HG03442 (cell line): ENCODE data around the gene DUSP16.
A peak's percentile ranks its signal among the peaks of the same experiment; 100 is the strongest.
"Not testable (repeated sequence)": the region's sequence is repeated elsewhere in the genome, so short reads cannot be mapped to it uniquely, and the experiment has no call there.

Experiments used
- ATAC-seq: cut with Tn5 transposase; IDR thresholded peaks from one replicate; pipeline ENCODE4 v1.9.1; 2021; ENCODE audit warnings: mild to moderate bottlenecking, moderate library complexity; ENCODE audit not compliant: unreplicated experiment

The DUSP16 gene

DNA sequence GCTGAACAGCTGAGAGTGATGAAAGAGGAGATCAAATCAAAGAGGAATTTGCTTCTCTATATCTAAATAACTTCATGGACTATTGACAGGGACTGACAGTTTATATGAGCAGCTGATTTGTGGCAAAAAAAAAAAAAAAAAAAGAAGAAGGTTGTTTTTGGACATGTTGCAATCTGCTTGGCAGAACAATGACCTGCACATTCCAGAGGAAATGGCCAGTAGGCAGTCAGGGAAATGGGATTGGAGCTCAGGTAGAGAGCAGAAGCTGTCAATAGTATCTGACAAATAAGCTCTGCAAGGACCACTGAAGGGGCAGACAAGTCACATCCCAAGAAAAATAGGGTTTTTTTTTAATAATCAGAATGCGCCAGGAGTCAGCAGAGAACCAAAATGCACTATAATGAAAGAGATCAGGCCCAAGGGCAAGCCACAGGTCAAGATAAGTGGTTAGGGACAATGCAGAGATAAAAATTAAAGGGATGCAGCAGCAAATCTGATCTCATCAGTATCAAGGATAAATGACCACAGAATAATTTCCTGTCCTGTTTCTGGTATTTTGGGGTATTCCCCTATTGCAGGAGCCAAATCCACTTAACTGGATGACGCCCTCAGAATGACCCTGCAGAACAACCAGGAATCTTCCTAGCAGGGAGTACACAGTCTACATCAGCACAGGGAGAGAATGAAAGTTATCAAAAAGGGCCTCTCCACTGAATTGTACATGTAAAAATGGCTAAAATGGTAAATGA lies 22.6 kb upstream of the DUSP16 start:
- no peak for ATAC-seq

DNA sequence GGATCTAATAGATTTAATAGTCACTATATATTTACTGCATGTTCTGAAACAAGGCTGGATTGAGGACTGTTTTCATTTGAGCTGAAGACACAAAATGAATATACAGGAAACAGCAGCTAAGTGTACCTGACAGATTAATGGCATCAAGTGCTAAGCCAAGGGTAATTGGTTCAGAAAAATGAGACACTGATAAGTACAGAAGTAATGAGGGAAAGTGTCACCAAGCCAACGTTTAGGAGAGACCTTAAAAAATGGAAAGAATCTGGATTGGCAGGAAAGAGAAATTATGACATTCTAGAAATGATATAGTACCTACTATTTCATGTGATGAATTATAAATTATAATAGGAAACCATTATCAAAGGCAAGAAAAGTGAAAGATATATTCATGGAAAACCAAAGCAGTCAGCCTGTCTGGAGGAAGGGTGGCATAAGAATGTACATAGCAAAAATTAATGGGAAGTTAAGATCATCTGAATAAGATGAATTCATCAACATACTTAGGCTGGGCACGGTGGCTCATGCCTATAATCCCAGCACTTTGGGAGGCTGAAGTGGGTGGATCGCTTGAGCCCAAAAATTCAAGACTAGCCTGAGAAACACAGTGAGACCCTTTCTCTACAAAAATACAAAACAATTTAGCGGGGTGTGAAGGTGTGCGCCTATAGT lies 21.0 kb upstream of the DUSP16 start:
- ATAC-seq: no peak

DNA sequence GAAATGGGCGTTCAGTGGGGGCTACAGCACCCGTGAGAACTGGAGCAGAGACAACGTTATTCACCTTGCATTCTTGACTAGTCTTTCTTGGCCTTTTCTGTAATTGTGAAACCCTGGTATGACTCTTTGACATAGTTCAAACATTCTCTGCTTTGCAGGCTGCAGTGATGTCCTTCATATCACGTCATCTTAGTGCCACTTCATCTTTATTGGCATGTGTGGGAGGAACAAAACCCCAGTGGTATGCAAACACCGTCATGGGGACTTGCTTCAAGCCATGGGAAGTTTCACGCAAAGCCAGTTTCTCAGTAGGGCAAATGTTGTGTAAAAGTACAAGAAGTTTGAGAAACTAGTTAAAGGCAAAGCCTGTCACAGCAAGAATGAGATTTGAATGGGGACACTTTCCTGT lies 20.2 kb upstream of the DUSP16 start:
- ATAC-seq: peak; percentile 90

DNA sequence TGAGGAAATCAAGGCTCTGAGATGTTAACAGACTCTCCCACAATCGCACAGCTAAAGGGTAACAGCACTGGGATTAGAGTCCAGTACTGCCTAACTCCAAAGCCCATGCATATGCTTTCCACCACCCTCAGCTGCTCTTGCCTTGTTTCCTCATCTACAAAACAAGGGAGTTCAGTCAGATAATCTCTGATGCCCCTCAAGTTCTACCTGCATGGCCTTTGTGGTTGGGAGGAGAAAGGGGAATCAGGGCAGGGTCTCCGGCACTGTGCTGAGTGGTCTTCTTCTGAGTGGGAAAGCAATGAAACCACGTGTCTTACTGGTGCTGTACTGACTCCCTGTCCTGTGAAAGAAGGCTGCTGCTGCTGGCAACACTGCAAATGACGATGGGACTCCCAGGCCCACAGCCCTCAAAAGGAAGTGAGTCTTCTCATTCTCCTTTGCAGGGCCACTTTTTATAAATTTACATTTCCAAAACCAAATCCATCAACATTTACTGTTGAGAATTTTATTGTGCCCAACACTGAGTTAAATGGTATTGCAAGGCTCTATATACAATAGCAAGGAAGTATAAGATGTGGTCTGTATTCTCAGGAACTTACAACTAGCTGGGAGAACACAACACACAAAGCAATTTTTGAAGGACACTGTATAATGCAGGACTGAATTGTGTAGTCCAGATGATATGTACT lies 19.7 kb upstream of the DUSP16 start:
- ATAC-seq: peak; percentile 22

DNA sequence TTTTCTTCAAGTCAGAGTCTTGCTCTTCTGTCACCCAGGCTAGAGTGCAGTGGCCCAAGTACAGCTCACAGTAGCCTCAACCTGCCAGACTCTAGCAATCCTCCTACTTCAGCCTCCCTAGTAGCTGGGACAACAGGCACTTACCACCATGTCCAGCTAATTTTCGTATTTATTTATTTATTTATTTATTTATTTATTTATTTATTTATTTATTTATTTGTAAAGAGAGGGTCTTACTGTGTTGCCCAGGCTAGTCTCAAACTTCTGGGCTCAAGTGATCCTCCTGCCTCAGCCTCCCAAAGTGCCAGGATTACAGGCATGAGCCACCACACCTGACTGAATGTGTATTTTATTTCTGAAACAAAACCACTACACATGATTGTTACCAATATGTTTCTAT lies 18.1 kb upstream of the DUSP16 start:
- not testable (repeated sequence) for ATAC-seq

DNA sequence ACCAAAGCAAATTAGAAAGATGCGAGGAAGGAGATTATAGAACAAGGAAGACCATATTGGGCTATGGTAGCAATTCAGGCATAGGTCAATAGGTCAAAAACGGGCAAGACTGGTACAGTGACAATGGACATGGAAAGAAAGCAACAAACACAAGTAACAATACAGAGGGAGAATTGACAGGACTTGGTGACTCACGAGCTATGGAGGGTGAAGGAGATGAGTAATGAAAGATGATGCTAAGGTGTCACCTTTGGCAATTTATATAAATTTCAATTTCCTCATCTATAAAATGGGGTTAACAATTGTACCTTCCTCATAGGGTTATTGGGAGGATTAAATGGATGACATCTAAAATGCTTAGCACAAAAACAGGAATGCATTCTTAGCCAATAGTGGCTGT lies 15.1 kb upstream of the DUSP16 start:
- ATAC-seq: no peak

DNA sequence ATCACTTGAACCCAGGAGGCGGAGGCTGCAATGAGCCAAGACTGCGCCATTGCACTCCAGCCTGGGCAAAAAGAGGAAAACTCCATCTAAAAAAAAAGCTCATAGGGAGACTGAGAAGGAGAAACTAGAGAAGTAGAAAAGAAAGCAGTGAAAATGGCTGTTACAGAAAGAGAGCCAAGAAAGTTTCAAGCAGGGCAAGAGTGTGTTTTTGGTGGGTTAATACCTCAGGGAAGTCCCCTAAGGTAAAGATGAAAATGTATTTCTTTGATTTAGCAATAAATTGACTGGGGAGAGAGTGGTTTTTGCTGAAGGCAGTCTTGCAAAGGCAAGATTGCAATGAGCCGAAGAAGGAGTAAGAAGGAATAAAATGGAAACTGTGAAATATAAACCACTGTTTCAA lies 10.0 kb upstream of the DUSP16 start:
- no peak for ATAC-seq

DNA sequence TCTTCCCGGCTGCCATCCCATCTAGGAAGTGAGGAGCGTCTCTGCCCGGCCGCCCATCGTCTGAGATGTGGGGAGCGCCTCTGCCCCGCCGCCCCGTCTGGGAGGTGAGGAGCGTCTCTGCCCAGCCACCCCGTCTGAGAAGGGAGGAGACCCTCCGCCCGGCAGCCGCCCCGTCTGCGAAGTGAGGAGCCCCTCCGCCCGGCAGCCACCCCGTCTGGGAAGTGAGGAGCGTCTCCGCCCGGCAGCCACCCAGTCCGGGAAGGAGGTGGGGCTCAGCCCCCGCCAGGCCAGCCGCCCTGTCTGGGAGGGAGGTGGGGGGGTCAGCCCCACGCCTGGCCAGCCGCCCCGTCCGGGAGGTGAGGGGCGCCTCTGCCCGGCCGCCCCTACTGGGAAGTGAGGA lies 3.3 kb upstream of the DUSP16 start:
- not testable (repeated sequence) for ATAC-seq

DNA sequence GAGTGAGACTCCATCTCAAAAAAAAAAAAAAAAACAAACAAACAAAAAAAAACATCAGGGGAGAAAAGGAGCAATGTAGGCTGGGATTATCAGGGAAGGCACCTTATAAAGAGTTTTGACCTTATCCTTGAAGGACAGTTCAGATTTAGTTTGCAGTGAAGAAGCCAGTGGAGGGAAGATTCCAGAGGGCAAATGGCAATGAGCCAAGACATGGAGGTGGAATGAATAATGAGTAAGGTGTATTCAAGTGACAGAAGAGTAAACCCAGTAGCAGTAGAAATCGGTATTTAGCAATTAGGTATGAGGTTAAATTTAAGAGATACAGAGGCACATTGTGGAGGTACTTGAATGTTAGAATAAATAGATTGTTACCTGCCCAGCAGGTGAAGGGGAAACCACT lies 2.2 kb upstream of the DUSP16 start:
- ATAC-seq: no peak

DNA sequence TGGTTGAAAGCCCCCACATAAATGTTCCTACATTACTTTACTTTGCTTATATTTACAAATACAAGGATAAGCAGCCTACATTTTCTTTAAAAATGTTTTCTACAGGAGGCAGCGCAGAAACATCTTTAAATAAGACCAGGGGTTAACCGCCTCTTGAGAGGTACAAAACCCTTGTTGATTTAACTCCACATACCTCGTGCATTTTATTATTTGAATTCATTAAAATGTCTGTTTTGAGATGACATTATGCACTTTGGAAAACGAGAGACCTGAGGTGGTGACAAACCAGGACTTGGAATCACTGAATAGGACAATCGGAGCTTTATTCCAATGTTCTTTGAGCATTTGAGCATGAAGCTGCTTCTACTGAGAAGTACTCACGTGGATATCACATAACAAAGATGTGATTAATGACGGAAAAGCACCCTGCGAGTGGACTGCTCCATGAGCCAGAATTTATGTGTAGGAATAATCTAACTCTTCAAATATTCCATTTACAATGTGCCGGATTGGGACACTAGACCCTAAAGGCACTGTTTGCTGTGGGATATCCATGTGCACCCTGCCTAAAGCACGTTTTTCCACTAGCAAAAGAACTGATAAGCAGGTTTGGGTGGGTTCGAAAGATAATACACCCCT lies 746 bp upstream of the DUSP16 start:
- ATAC-seq: no peak

DNA sequence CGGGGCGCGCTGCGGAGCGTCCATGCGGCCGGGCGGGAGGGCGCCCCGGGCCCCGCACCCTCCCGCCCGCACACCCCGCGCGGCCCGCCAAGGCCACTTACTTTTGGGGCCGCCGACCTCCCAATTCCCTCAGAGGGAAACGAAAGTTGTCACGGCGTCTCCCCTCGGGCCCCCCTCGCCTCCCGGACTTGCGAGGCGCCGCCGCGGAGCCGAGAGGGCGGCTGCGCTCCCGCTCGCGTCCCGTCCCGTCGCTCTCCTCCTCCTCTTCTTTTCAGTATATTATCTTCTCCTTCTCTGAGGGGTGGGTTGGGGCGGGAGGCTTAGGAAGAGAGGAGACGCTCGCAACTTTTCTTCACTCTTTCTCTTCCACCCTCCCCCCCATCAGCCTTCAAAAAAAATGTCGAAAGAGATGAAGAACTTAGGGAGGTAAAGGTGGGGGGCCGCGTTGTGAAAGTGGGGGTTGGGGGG lies 613 bp downstream of the DUSP16 start:
- no peak for ATAC-seq

DNA sequence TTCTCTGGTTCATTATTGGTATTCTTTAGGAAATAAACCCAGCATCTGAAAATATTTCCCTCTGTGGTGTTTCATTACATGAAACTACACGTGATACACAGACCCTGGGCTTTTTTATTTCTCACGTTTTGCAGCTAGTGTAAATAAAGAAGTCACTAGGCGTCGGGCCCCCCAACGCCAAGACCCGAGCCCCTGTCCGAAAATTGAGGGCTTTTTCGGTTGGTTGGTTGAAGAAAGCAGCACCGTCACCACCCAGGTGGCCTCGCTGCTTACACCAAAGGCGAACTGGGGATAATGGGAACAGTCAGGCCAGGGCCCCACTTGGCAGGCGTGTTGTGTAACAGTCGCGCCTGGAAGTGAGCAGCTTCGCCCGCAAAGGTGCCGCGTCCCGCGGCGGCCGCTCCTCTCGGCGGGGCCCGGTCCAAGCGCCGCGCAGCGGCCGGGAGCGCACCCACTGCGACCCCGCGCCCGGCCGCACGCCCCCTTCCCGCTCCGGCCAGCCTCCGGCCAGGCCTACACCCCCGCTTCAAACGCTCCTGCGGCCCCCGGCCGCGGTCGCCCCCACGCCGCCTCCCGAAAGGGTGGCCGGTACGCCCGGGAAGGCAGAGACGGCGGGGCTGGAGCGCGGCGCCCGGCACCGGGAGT lies 1.2 kb downstream of the DUSP16 start:
- no peak for ATAC-seq

DNA sequence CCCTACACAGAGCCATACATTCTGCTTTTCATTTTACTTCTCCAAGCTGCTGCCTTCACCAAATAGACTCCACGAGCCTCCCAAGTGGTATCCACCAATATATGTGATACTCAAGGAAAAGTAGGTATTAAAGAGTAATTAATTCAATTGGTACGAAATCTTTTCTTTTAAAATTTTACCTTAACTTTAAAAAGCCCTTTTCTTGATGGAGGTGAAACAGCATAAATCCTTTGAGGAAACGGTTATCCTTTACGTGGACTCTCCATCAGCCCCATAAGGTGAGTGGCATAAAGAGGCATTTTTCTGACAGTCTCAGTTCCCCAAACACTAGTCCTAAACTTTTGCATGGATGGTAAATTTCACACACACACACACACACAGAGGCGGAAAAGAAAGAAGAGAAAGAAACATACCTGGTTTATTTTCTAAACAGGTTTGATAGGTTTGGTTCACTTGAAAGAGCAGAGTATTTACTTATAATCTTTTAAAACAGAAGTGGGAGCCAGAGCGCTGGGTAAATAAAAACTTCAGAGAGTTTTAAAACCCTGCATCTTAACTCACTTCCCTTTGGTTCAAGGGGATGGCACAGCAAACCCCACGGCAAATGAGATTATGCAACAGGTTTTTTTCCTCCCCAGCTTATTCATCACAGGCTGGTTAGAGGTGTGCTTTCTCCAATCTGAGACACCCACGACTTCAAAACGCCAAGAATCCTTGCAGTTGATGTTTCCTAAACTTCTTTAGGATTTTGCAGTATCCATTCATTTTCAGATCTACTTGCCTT lies 1.9 kb downstream of the DUSP16 start:
- ATAC-seq: no peak

DNA sequence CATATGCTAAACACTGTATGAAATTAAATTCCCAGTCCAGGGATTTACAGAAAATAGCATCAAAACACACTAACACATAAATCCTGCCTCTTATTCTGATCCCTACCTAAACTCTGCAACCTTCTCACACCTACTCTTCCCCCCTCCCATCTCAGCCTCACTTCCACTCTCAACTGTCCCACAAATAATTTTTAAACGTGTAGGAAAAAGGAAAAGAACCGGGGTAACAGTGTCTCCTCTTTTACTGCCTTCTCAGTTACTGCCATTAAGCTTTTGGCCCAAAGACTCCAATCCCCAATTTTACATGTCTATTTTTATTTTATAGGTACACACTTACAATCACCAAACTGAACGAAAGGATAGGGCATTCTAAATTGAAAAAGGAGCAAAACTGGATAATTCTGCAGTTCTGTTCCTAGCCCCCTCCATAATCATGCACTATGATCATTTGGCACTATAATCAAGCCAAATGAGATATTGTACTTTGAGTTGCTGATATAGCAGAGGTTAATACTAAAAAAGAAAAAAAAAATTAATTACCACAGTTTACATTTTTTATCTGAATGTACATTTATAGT lies 2.9 kb downstream of the DUSP16 start:
- no peak for ATAC-seq

DNA sequence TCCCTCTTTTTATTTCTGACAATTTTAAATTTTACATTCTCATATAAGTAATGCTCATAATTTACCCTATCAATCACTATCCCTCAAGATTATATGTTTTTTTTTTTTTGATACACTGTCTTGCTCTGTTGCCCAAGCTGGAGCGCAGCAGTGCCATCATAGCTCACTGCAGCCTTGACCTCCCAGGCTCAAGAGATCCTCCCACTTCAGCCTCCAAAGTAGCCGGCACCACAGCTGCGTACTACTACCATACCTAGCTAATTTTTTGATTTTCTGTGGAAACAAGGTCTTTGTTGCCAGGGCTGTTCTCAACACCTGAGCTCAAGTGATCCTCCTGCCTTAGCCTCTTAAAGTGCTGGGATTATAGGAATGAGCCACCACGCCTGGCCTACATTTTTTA lies 4.4 kb downstream of the DUSP16 start:
- ATAC-seq: no peak

DNA sequence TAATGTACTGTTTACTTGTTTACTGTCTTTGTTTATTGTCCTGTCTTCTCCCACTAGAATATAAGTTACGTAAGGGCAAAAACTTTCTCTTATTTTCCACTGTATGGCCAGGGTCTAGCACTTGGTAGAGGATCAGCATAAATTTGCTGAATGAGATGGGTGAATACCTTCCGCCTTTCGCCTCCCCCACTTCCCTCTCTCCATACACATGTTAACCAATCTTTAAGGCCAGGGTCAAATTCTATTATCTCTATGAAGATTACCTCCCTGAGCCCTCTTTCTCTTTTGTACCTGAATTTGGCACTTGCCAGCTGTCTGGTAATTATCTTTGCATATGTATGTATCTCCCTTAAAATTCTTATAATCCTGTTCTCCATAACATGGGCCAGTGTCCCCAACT lies 4.9 kb downstream of the DUSP16 start:
- ATAC-seq: no peak

DNA sequence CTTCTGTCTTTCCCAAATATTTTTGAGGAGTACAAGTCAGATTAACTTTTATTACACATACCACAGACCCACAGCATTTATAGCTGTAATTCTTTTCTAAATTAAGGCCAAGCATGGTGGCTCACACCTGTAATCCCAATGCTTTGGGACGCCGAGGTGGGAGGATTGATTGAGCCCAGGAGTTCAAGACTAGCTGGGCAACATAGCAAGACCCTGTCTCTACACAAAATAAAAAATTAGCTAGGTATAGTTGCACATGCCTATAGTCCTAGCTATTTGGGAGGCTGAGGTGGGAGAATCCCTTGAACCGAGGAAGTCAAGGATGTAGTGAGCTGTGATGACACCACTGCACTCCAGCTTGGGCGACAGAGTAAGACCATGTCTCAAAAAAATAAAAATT lies 7.0 kb downstream of the DUSP16 start:
- no peak for ATAC-seq

DNA sequence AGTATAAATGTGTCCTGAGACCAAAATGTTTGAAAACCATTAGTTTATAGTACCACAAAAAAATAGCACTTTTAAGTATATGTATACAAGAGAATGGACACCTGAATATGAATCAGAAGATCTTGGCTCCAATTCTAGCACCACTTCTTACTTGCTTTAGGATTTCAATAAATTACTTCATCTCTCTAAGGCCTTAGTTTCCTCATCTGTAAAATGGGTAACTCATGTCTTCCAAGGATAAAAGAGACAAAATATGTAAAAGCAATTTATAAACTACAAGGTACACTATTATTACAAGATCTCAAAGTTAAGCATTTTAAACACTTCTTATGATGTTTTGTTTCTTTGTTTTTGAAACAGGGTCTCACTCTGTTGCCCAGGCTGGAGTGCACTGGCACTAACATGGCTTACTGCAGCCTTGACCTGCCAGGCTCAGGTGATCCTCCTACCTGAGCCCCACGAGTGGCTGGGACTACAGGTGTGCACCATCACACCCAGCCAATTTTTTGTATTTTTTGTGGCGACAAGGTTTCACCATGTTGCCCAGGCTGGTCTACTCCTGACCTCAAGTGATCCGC lies 9.4 kb downstream of the DUSP16 start:
- ATAC-seq: no peak

DNA sequence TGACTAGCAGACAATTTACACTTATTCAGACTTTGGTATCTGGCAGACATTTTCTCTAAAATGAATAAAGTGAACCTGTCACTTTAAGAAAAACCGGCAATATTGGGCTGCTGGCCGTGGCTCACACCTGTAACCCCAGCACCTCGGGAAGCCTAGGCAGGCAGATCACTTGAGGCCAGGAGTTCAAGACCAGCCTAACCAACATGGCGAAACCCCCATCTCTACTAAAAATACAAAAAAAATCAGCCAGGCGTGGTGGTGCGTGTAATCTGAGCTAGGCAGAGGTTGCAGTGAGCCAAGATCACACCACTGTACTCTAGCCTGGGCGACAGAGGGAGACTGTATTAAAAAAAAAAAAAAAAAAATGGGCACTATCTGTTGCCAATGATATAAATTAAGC lies 11.5 kb downstream of the DUSP16 start:
- ATAC-seq: no peak

DNA sequence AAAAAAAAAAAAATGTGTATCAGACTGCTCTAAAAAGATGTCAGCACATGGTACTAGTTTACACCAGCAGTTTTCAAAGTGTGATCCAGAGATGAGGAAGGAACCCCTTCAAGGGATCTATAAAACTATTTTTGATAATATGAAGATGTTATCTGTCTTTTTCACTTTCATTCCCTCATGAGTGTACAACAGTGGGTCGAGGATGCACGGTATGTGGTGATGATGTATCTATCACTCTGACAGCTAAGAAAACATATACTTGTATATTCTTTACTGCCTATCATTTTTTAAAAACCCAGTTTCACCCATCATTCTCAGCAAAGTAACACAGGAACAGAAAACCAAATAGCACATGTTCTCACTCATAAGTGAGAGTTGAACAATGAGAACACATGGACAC lies 12.4 kb downstream of the DUSP16 start:
- ATAC-seq: no peak
